RWPE1 (cell line): Measurements from ENCODE around the gene S100A13.
A peak's percentile ranks its signal among the peaks of the same experiment; 100 is the strongest.

Experiments
- CTCF ChIA-PET: fragments of 350-600 bp; sonication (Branson Sonifier 250); formaldehyde crosslinking; extraction: SDS; loops from one replicate; lab custom pipeline; 2021; lab: Yijun Ruan, JAX
- POLR2A ChIA-PET: fragments of 400-600 bp; formaldehyde crosslinking; extraction: SDS; loops from one replicate; lab custom pipeline; 2020; ENCODE audit warnings: antibody characterized with exemption; ENCODE audit not compliant: low non-redundant PET; lab: Yijun Ruan, JAX
- DNase-seq: peaks from one replicate; pipeline ENCODE4 v3.0.0; 2012; ENCODE audit warnings: low spot score
- H3K27ac ChIP-seq: fragments of 450-650 bp; 2 replicates; pipeline ENCODE4 v1.5.1; 2017
- CTCF ChIP-seq: fragments of 450-650 bp; conservative IDR thresholded peaks from 2 replicates; pipeline ENCODE4 v1.5.1; 2017; ENCODE audit warnings: low read depth, mild to moderate bottlenecking

The S100A13 gene

GRCh38 chr1:153658400-153659174 is 31.3 kb upstream of the S100A13 start, which contains the start of gene SNAPIN:
Gene SNAPIN, plus strand, starts transcription at chr1:153658703. Its CDS starts 41 bp downstream, at chr1:153658744.
- H3K27ac ChIP-seq: peak within 1 kb of the TSS; percentile 88
- TF ChIP-seq CTCF: no peak
- POLR2A ChIA-PET: interaction anchor here (0.9 kb wide), 1 partner anchor 25 kb away, joined by 4 read pairs; the partner anchor contains the start of gene CHTOP
- CTCF ChIA-PET: no interaction called here
- peak; percentile 91 for DNase-seq

- POLR2A ChIA-PET: no interaction called here
- H3K27ac ChIP-seq: no peak overlapping the region
- DNase-seq: no peak
- CTCF ChIA-PET: no interaction called here
- no peak for TF ChIP-seq CTCF
Measured at GRCh38 chr1:153655333-153655732, 28.0 kb upstream of the S100A13 start.

GRCh38 chr1:153652805-153653500 is 25.6 kb upstream of the S100A13 start:
- POLR2A ChIA-PET: interaction anchor here (1.0 kb wide), 1 partner anchor 26 kb away, joined by 3 read pairs; no protein-coding TSS in a partner anchor
- peak; percentile 44 for DNase-seq
- CTCF ChIA-PET: no interaction called here
- no peak for TF ChIP-seq CTCF
- H3K27ac ChIP-seq: peak overlapping the region; percentile 50; the same call in 1 of the 2 replicates

GRCh38 chr1:153651771-153652170 is 24.5 kb upstream of the S100A13 start:
- H3K27ac ChIP-seq: no peak overlapping the region
- ChIA-PET POLR2A (interaction anchor here (0.6 kb wide), 1 partner anchor 12 kb away, joined by 3 read pairs; no protein-coding TSS in a partner anchor), CTCF (no interaction called here)
- no peak for DNase-seq
- no peak for TF ChIP-seq CTCF

GRCh38 chr1:153649863-153650235 is 22.5 kb upstream of the S100A13 start:
- peak overlapping the region; percentile 44 for H3K27ac ChIP-seq
- DNase-seq: no peak
- ChIA-PET CTCF (interaction anchor here (0.5 kb wide), 1 partner anchor 34 kb away, joined by 3 read pairs; the partner anchor contains the start of gene S100A14), POLR2A (no interaction called here)
- no peak for TF ChIP-seq CTCF

GRCh38 chr1:153649137-153649862 is 22.0 kb upstream of the S100A13 start:
- DNase-seq: no peak
- ChIA-PET POLR2A (no interaction called here), CTCF (interaction anchor here (0.5 to 0.6 kb wide), 2 partner anchors 33 to 96 kb away, joined by 3 to 5 read pairs; partner anchors contain the start of gene S100A14)
- H3K27ac ChIP-seq: peak overlapping the region; percentile 44
- no peak for TF ChIP-seq CTCF
